HG02678 (cell line): ENCODE data around the gene PPP1R1B.

Source experiments
- ATAC-seq: cut with Tn5 transposase; IDR thresholded peaks from one replicate; pipeline ENCODE4 v1.9.1; 2021; ENCODE audit warnings: mild to moderate bottlenecking, moderate library complexity; ENCODE audit not compliant: unreplicated experiment

Gene PPP1R1B

DNA sequence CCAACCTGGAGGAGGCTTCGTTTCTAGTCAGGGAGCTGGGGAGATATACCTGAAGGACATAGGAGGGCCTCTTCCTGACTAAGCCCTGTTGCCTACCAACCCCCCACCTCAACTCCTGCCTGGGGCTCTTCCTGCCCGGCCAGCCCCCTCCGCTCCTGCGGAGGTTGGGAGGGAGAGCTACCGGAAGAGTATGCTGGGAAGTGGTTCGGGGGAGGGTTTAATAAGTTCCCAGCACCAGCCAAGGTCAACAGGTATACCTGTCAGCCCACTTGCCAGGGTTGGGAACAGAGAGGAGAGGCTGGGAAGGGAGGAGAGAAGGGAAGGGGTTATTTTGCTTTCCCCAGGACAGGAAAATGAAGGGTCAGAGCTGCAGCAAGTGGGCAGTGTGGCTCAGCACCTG lies 4.7 kb downstream of the PPP1R1B start:
- ATAC-seq, result no peak

DNA sequence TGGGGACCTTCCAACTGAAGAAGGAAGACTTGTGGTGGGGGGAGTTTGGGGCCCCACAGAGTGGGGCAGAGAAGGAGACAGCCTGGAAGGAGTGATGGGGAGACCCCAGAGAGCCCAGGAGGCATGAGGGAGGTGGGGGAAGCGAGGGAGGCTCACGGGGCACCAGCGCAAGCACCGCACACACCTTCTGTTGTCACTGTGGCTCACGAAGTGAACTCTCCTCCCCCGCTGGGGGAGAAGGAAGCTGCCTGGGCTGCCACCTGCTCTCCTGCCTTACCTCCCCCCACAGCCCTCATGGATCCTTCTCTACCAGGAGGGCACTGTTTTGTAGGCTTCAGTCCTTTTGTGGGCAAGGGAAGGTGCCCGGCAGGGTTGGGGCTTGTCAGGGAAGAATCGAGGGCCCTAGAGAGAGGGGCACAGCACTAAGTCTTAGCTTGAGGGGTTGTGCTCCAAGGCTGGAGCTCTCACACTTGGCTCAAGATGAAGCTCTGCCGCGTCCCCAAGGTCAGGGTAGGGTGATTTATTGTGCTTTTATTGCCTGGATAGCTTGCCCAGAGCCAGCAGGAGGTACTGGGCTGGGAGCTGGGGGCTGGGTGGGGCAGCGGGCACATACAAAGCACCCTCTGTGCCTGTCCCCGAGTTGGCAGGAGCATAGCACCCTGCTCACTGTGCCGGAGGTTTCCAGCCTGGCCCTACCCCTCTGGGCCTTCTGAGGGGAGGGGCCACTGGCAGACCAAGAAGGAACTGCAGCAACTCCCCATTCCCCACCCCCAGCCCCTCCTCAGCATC lies 5.6 kb downstream of the PPP1R1B start:
- no peak for ATAC-seq

DNA sequence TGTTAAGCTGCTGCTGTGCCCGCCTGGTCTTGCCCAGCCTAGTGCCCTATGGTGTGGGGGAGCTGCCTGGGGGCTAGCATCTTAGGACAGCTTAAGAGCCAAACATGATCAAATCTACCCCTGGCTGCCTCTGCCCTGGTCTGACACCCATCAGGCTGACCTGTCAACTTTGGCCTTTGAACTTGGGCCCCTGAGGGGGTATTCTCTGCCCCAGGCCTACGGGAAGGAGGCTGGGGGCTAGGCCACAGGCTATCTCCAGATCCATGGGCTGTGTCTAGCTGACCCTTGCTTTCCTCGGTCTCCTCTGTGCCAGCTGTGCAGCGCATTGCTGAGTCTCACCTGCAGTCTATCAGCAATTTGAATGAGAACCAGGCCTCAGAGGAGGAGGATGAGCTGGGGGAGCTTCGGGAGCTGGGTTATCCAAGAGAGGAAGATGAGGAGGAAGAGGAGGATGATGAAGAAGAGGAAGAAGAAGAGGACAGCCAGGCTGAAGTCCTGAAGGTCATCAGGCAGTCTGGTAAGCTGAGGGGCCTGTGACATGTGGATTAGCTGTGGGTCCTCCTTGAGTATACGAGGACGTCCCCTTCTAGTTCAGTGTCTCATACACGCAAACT lies 6.9 kb downstream of the PPP1R1B start:
- ATAC-seq, result no peak

DNA sequence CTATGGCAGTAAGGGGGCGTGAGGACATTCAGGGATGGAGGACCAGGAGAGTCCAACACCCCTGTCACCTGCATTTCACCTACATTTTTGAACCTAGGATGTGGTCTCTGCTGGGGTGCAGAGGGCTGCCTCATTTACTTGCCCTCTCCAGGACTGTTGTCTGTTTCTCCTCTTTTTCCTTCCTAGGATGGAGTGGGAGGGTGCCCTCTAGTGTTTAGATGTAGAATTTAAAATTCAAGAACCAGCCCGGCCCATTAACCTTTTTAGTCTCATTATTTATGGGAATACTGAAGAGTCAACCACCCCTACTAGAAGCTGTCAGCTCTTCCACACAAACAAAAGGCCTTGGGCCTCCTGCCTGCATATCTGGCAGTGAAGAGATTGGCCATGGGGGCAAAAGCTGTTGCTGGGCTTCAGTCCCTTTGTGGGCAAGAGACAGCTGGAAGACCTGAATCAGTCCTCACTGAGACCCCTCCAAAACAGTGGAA lies 7.7 kb downstream of the PPP1R1B start:
- no peak for ATAC-seq

DNA sequence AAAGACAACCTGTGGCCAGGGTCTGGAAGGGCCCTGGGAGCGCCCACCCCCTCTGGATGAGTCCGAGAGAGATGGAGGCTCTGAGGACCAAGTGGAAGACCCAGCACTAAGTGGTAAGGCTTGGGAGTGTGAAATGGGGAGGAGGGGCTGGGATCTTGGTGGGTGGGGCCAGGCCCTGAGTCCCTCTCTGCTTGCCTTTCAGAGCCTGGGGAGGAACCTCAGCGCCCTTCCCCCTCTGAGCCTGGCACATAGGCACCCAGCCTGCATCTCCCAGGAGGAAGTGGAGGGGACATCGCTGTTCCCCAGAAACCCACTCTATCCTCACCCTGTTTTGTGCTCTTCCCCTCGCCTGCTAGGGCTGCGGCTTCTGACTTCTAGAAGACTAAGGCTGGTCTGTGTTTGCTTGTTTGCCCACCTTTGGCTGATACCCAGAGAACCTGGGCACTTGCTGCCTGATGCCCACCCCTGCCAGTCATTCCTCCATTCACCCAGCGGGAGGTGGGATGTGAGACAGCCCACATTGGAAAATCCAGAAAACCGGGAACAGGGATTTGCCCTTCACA lies 8.9 kb downstream of the PPP1R1B start:
- ATAC-seq, result no peak

DNA sequence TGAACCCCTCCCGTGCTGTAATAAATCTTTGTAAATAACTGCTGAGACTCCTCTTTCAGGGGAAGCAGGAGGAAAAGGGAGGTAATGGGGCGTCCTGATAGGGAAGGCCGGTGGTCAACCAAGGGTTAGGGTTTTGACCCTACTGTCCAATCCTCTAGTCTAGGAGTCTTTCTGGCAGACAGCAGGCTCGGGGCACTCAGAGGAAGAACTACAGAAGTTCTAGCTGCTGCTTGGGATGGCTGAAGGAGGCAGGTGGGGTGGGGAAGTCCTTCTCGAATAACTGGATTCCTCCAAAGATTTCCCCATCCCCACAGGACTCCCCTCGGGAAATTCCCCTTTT lies 9.8 kb downstream of the PPP1R1B start:
- peak; percentile 16 for ATAC-seq

DNA sequence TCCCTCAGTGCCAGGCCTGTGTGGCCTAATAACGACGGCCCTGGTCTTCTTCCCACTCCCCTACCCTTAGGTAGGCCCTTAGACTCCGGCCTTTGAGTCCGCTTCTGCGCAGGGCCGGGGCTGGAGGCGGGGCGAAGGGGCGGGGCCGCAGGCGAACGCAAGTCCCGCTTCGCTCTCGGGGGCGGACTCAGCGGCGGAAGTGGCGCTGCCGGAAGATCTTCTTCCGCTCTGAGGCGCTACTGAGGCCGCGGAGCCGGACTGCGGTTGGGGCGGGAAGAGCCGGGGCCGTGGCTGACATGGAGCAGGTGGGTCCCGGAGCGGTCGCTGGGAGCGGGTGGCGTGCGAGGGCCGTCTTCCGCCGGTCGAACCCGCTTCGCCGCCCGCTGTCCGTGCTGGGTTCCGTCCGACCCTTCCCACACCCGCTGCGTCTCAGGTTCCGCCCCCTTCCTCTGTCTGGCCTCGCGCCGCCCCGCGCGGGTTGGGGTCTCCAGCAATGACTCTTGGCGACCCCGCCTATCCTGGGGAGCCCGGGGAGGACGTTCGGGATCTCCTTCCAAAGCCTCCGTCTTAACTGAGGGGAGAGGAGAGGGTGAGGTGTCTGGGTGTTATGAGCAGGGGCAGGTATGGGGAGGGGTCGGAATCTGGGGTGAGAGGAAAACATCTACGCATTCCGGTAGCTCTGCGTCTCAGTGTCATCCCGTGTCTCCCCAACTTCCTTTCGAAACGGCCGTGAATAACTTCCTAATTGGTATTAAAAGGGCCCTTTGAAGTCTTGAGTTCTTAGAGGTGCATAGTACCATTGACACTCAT lies 10.4 kb downstream of the PPP1R1B start, which contains the start of gene STARD3:
STARD3 (plus strand) TSS at position 218 of the 810 bp plus-strand sequence. CDS start 16,388 bp downstream, outside the sequence.
- peak; percentile 80 for ATAC-seq

DNA sequence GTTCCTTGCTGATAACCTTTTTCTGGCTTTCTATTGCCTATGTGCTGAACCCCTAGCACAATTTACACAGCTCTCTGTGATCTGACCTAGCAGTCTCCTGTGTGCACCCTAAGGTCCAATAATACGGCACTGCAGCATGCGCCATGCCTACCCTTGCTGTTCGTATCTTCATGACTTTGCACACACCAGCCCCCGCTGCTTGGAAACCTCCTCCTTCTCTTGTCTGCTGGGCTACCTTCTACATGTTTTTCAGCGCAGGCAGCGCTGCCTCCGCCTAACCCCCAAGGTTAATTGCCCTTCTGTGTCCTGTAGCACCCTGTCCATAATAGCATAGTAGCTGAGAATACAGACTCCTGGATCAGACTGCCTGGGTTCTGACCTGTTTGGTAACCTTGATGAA lies 11.6 kb downstream of the PPP1R1B start:
- ATAC-seq, result no peak

DNA sequence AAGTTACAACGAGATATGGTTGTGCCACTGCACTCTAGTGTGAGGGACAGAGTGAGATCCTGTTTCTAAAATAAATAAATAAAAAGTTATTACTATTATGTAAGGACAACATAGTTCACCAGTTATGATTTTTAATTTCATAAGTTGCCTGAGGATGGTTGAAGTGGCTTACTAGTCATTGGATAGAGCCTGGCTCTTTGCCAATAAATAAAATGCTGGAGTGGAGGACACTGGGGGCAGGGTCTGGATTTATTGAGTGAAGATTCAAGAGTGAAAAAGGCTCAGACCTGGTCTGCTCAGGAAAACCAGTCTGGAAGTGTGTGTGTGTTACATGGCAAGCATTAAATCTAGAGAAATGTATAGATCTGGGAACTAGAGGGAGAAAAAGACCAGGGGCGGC lies 12.3 kb downstream of the PPP1R1B start:
- no peak for ATAC-seq

DNA sequence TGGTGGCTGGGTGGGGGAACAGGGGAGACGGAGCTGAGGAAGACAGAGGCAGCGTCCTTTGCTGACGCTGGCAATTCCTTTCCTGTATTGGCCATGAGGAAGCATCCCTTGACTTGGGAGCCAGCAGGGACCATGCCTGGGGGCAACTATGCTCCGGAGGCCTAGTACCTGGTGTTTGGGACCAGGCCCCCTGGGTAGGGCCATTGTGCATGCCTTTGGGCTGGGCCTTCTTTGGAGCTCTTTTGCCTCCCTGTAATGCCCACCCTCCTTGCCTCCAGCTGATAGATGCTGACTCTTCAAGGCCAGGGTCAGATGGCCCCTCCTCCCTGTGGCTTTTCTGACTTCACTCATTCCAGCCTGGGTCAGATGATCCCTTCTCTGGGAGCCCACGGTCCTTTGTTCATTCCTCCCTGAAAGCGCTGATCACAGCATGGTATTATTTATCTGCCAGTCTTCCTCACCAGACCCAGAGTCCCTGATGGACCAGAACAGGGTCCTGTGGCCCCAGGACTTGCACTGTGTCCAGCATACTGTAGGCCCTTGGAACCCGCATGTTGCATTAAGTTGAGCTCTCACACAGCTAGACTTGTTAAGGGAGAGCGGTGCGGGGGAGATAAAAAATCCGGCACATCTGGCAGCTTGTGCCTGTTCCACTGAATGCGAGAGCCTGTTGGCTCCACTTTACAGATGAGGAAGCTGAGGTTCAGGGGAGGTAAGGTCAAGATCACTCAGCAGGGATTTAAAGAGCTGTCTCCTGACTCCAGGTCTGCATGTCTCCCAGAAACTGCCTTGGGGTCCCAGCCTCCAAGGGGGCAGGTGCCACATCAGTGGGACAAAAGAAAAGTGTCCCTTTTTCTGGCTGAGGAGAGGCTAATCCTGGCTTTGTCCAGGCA lies 13.1 kb downstream of the PPP1R1B start:
- ATAC-seq, result no peak

DNA sequence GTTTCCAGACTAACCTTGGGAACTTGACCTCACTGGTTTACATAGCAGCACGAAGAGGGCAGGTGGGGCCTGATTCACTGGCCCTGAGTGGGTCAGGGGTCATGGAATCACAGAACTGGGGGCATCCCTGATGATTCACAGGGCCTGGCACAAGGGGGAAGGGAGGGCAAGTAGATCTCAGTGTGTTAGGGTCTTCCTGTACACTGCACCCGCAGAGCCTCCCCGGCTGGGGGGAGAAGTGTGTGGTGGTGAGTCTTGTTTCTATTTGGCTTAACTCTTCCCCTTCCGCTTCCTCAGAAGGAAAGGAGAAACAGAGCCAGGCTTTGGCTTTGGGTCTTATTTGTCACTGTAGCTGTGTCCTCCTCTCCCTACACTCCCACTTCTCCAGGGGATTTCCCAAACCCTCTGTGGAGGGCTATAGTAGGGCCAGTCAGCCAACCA lies 13.9 kb downstream of the PPP1R1B start:
- ATAC-seq, result no peak

DNA sequence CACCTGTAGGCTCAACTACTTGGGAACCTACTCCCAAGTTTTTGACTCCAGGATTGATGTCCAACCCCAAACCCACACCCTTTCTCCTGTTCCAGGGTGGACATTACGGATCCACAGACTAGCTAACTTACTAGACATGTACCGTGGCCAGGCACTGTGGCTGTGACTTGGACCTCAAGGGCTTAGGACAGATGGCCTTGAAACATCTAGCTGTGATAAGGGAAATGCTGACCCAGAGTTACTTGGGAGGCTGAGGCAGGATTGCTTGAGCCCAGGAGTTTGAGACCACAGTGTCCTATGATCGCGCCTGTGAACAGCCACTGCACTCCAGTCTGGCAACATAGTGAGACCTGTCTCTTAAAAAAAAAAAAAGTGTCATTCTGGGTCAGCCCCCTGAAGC lies 14.3 kb downstream of the PPP1R1B start:
- ATAC-seq, result no peak

DNA sequence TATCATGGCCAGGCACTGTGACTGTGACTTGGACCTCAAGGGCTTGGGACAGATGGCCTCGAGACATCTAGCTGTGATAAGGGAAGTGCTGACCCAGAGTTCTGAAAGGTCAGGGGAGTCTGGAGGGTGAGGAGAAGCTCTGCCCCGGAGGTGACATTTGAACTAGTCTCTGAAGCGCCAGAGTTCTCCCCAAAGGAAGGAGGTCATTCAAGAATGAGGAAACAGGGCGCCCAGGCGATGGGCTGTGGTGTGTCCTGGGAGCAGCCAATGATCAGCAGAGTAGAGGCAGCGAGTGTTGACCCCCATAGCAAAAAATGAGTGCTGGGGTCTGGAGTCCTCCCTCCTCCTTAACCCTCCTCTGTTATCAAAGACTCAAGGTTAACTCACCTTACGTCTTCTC lies 15.1 kb downstream of the PPP1R1B start:
- no peak for ATAC-seq

DNA sequence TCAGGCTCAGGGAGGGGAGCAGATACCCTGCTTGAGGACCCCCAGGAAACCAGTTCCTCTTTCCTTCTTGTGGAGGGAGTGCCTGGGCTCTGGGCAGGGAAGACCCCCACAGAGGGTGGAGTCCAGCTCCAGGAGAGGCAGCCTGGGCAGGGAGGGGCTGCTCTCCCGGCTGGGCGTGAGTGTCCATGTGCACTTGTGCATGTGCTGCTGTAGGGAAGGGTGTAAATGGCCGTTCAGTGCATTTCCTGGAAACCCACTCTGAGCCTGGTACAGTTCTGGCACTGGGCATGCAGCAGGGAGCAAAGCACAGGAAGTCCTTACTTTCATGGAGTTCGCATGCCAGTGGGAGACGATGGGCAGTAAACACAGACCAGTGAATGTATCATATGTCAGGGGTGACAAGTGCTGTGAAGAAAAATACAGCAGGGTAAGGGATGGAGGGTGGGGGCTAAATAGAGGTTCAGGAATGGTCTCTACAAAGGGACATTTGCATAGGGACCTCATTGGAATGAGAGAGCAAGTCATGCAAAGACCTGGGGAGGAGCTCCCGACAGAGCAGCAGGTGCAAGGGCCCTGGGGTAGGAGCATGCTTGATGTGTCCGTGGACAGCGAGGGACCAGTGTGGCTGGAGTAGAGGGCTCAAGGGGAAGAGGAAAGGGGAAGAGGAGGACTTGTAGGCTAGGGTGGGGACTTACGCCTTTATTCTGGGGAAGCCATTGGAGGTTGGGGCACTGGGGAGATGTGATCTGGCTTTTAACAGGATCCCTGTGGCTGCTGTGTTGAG lies 15.7 kb downstream of the PPP1R1B start:
- no peak for ATAC-seq

DNA sequence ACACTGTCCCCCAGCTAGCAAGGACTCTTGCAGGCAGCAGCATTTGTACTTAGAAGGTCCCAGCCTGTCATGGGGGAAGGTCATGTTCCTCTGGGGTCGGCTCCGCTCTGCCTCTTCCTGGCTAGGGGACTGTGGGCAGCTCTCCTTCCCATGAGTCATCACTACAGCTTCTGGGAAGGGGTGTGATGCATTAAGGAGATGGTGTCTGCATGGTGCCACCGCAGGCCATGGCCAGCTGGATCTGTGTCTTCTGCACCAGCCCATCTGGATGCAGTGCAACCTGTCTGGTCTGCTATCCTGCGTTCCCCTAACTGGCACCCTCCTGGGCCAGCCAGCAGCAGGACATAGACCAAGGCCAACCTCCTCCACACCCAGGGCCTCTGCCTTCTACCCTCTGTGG lies 16.5 kb downstream of the PPP1R1B start:
- no peak for ATAC-seq

DNA sequence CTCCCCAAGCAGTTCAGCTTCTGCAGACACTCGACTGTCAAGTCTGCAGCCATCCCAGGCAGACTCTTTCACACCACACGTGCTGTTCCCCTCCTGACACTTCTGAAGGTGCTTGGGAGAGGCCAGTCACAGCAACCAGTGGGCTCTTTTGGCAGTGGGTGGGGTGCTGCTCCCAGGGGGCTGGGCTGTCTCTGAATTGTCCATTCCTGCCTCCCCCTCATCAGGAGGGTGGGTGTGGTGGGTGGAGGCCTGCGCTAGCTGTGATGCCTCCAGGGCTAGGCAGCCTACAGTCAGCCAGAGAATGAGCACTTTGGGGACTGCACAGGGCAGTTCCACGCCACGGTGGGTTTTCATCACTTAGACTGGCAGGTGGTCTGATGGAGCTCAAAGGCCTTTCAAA lies 20.5 kb downstream of the PPP1R1B start:
- ATAC-seq, result no peak

DNA sequence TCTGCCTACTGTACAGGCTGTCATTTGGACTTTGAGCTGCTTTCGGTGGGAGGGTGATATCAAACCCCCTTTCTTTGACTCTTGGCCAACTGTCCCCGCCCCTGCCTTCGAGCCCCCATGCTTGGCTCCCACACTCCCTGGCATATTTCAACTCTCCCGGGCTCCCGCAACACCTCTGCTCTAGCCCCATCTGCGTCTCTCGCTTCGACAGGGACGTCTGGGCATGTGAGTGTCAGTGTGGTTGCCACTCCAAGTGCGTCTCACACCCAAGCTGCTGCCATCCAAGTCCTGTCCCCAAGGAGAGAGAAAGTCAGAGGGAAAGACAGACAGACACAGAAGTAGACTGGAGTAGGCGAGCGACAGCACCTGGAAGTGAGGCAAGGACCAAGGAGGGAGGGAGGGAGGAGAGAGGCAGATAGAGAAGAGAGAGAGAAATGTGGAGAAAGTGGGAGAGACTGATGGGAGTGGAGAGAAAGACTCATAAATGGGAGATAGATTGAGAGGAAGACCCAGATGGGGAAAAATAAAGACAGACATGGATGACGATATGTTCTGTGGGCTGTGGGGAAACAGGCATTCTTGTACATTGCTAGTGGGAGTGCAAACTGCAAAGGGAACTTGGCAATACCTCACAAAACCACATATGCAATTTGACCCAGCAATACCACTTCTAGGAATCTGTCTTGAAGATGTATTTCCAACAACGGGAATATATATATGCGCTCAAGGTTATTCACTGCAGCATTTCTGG lies 22.0 kb downstream of the PPP1R1B start:
- no peak for ATAC-seq

DNA sequence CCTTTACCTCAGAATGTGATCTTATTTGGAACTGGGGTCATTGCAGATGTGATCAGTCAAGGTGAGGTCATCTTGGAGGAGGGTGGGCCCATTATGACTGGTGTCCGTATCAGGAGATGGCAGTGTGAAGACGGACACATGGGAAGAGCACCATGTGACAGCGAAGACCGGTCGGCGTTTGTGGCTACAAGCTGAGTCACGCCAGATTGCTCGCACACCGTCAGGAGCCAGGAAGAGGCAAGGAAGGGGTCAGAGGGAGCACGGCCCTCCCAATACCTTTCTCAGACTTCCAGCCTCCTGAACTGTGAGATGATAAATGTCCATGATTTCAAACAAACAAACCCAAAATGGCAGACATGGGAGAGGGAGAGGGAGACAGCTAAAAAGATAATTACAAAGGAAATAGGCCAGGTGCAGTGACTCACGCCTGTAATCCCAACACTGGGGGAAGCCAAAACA lies 23.4 kb downstream of the PPP1R1B start:
- no peak for ATAC-seq
